GM19463 (cell line): ENCODE data around the gene GABRA1.

ENCODE experiments used
- ATAC-seq: cut with Tn5 transposase; IDR thresholded peaks from one replicate; pipeline ENCODE4 v1.9.1; 2021; ENCODE audit warnings: mild to moderate bottlenecking, moderate library complexity; ENCODE audit not compliant: unreplicated experiment

The GABRA1 gene

GRCh38 chr5:161847941-161848391, at the start of gene GABRA1:
GABRA1 (plus strand) TSS chr5:161848120; CDS start chr5:161850811, 2,691 bp downstream.
- no peak for ATAC-seq

GRCh38 chr5:161799316-161799715, 48.6 kb upstream of the GABRA1 start:
- no peak for ATAC-seq

- ATAC-seq, result no peak
Observed at GRCh38 chr5:161804263-161804662, 43.7 kb upstream of the GABRA1 start.

GRCh38 chr5:161846746-161847145, 1.2 kb upstream of the GABRA1 start:
- ATAC-seq, result no peak

GRCh38 chr5:161847447-161847846, 473 bp upstream of the GABRA1 start:
- no peak for ATAC-seq

GRCh38 chr5:161850491-161850890, 2.6 kb downstream of the GABRA1 start:
- ATAC-seq, result no peak

- no peak for ATAC-seq
Observed at GRCh38 chr5:161851691-161852299, 3.9 kb downstream of the GABRA1 start.

GRCh38 chr5:161857358-161857757, 9.4 kb downstream of the GABRA1 start:
- ATAC-seq, result no peak

GRCh38 chr5:161863259-161863658, 15.3 kb downstream of the GABRA1 start:
- no peak for ATAC-seq

- no peak for ATAC-seq
Observed at GRCh38 chr5:161863811-161864210, 15.9 kb downstream of the GABRA1 start.

GRCh38 chr5:161865510-161865909, 17.6 kb downstream of the GABRA1 start:
- ATAC-seq, result no peak

- no peak for ATAC-seq
Observed at GRCh38 chr5:161889971-161890370, 42.1 kb downstream of the GABRA1 start.

- no peak for ATAC-seq
Observed at GRCh38 chr5:161895514-161895913, 47.6 kb downstream of the GABRA1 start.

- no peak for ATAC-seq
Observed at GRCh38 chr5:161897033-161897432, 49.1 kb downstream of the GABRA1 start.

GRCh38 chr5:161899590-161899989, 51.7 kb downstream of the GABRA1 start:
- no peak for ATAC-seq

GRCh38 chr5:161900981-161901380, 53.1 kb downstream of the GABRA1 start:
- no peak for ATAC-seq

GRCh38 chr5:161921781-161922180, 73.9 kb downstream of the GABRA1 start:
- ATAC-seq, result no peak

GRCh38 chr5:161924270-161924669, 76.3 kb downstream of the GABRA1 start:
- no peak for ATAC-seq

GRCh38 chr5:161925960-161926359, 78.0 kb downstream of the GABRA1 start:
- ATAC-seq, result no peak

- ATAC-seq, result no peak
Observed at GRCh38 chr5:161934486-161934885, 86.6 kb downstream of the GABRA1 start.

GRCh38 chr5:161944974-161945373, 97.1 kb downstream of the GABRA1 start:
- ATAC-seq, result no peak

GRCh38 chr5:161946911-161947310, 99.0 kb downstream of the GABRA1 start:
- no peak for ATAC-seq
